H9 (cell line): ENCODE data around the gene MYO15A. TPM values are rescaled to one million over a fixed set of nuclear protein-coding genes. Genes with fewer than 3 reads are reported as not detected.

Source experiments
- DNase-seq: peaks from one replicate; pipeline ENCODE4 v3.0.0-alpha.2; 2017
- H2AFZ ChIP-seq: one replicate; pipeline ENCODE4 v1.6.1; 2013; ENCODE audit warnings: mild to moderate bottlenecking, low read length, control low read depth, moderate library complexity
- H2AK5ac ChIP-seq: 2 replicates; pipeline ENCODE4 v1.6.1; 2013; ENCODE audit warnings: low read length, control low read depth, mixed read lengths; ENCODE audit not compliant: insufficient read length
- H2BK120ac ChIP-seq: one replicate; pipeline ENCODE4 v1.6.1; 2013; ENCODE audit warnings: low read depth, mild to moderate bottlenecking, low read length, control low read depth, inconsistent platforms; ENCODE audit not compliant: poor library complexity, severe bottlenecking
- H2BK12ac ChIP-seq: 2 replicates; pipeline ENCODE4 v1.6.1; 2013; ENCODE audit warnings: low read length, control low read depth, mixed read lengths, low read depth; ENCODE audit not compliant: insufficient read length
- H2BK15ac ChIP-seq: 2 replicates; pipeline ENCODE4 v1.6.1; 2013; ENCODE audit warnings: low read depth, low read length, control low read depth
- H2BK20ac ChIP-seq: one replicate; pipeline ENCODE4 v1.6.1; 2013; ENCODE audit warnings: low read depth, mild to moderate bottlenecking, low read length, control low read depth, inconsistent platforms; ENCODE audit not compliant: poor library complexity, severe bottlenecking
- H2BK5ac ChIP-seq: 2 replicates; pipeline ENCODE4 v1.6.1; 2013; ENCODE audit warnings: low read length, control low read depth, mixed read lengths; ENCODE audit not compliant: insufficient read length
- H3K14ac ChIP-seq: 2 replicates; pipeline ENCODE4 v1.6.1; 2013; ENCODE audit warnings: low read length, control low read depth; ENCODE audit not compliant: insufficient read depth
- H3K18ac ChIP-seq: 2 replicates; pipeline ENCODE4 v1.6.1; 2013; ENCODE audit warnings: low read depth, mild to moderate bottlenecking, mixed read lengths, low read length, control low read depth; ENCODE audit not compliant: insufficient read length
- H3K23ac ChIP-seq: 2 replicates; pipeline ENCODE4 v1.6.1; 2013; ENCODE audit warnings: low read length, control low read depth, mixed read lengths, low read depth; ENCODE audit not compliant: insufficient read length
- H3K23me2 ChIP-seq: 2 replicates; pipeline ENCODE4 v1.6.1; 2013; ENCODE audit warnings: low read depth, mild to moderate bottlenecking, mixed read lengths, low read length, control low read depth; ENCODE audit not compliant: insufficient read length, poor library complexity, severe bottlenecking
- H3K27ac ChIP-seq: 2 replicates; pipeline ENCODE4 v1.5.1; 2013; ENCODE audit warnings: low read length, control low read depth, mixed read lengths, low read depth; ENCODE audit not compliant: insufficient read length
- H3K27me3 ChIP-seq: 2 replicates; pipeline ENCODE4 v1.6.1; 2013; ENCODE audit warnings: low read length, control low read depth, inconsistent platforms; ENCODE audit not compliant: insufficient read depth
- H3K4ac ChIP-seq: 2 replicates; pipeline ENCODE4 v1.6.1; 2013; ENCODE audit warnings: low read depth, mild to moderate bottlenecking, control low read depth, inconsistent platforms, low read length, moderate library complexity
- H3K4me1 ChIP-seq: 2 replicates; pipeline ENCODE4 v1.6.1; 2013; ENCODE audit warnings: low read length, control low read depth, inconsistent platforms; ENCODE audit not compliant: insufficient read depth
- H3K4me2 ChIP-seq: 2 replicates; pipeline ENCODE4 v1.6.1; 2013; ENCODE audit warnings: low read length, control low read depth, mixed read lengths; ENCODE audit not compliant: insufficient read length, insufficient read depth
- H3K56ac ChIP-seq: 2 replicates; pipeline ENCODE4 v1.6.1; 2013; ENCODE audit warnings: low read depth, mild to moderate bottlenecking, mixed read lengths, low read length, control low read depth; ENCODE audit not compliant: insufficient read length
- H3K79me1 ChIP-seq: 2 replicates; pipeline ENCODE4 v1.6.1; 2013; ENCODE audit warnings: low read depth, mild to moderate bottlenecking, moderate library complexity, low read length, control low read depth, inconsistent platforms; ENCODE audit not compliant: insufficient read depth, poor library complexity, severe bottlenecking
- H3K79me2 ChIP-seq: 2 replicates; pipeline ENCODE4 v1.6.1; 2013; ENCODE audit warnings: low read length, control low read depth, inconsistent platforms; ENCODE audit not compliant: insufficient read depth
- H3K9ac ChIP-seq: 2 replicates; pipeline ENCODE4 v1.6.1; 2013; ENCODE audit warnings: low read length, control low read depth, mixed read lengths; ENCODE audit not compliant: insufficient read length; ENCODE audit errors: extremely low read depth
- H3K9me3 ChIP-seq: one replicate; pipeline ENCODE4 v1.6.1; 2013; ENCODE audit warnings: low read depth, low read length, inconsistent platforms; ENCODE audit not compliant: control insufficient read depth
- H3T11ph ChIP-seq: one replicate; pipeline ENCODE4 v1.6.1; 2013; ENCODE audit warnings: mild to moderate bottlenecking, low read length, control low read depth, inconsistent platforms
- H4K20me1 ChIP-seq: one replicate; pipeline ENCODE4 v1.6.1; 2013; ENCODE audit not compliant: control insufficient read depth, insufficient read length, insufficient read depth
- H4K5ac ChIP-seq: 2 replicates; pipeline ENCODE4 v1.6.1; 2013; ENCODE audit warnings: low read depth, mild to moderate bottlenecking, mixed read lengths, low read length, control low read depth; ENCODE audit not compliant: insufficient read length
- H4K8ac ChIP-seq: replicated peaks from 2 replicates; pipeline ENCODE4 v1.6.1; 2013; ENCODE audit warnings: low read length, control low read depth, mixed read lengths, low read depth; ENCODE audit not compliant: insufficient read length
- H4K91ac ChIP-seq: 2 replicates; pipeline ENCODE4 v1.6.1; 2013; ENCODE audit warnings: low read depth, mild to moderate bottlenecking, moderate library complexity, mixed read lengths, low read length, control low read depth; ENCODE audit not compliant: insufficient read length
- H3K27ac Mint-ChIP-seq, 3 experiments: 2 replicates in 2 of 3; 3 replicates in 1 of 3; pipeline ENCODE4 v1.8.0; 2020 to 2021; ENCODE audit warnings: mixed read lengths in 3 of 3, mild to moderate bottlenecking in 1 of 3, moderate library complexity in 1 of 3
- H3K27me3 Mint-ChIP-seq: 2 replicates; pipeline ENCODE4 v1.8.0; 2021; ENCODE audit warnings: low read depth, mild to moderate bottlenecking, moderate library complexity, mixed read lengths
- H3K36me3 Mint-ChIP-seq, 3 experiments: 2 replicates in 2 of 3; 3 replicates in 1 of 3; pipeline ENCODE4 v1.8.0; 2020 to 2021; ENCODE audit warnings: low read depth in 3 of 3, mixed read lengths in 3 of 3; ENCODE audit not compliant: insufficient read depth in 1 of 3
- H3K4me1 Mint-ChIP-seq, 2 experiments: 2 replicates each; pipeline ENCODE4 v1.8.0; 2020; ENCODE audit warnings: mixed read lengths in 2 of 2
- H3K4me3 Mint-ChIP-seq, 2 experiments: 2 replicates in 1 of 2; 3 replicates in 1 of 2; pipeline ENCODE4 v1.8.0; 2020 to 2021; ENCODE audit warnings: mild to moderate bottlenecking in 2 of 2, mixed read lengths in 2 of 2, moderate library complexity in 1 of 2
- H3K9me3 Mint-ChIP-seq, 2 experiments: 2 replicates in 1 of 2; 3 replicates in 1 of 2; pipeline ENCODE4 v1.8.0; 2020; ENCODE audit warnings: mild to moderate bottlenecking in 2 of 2, mixed read lengths in 2 of 2, moderate library complexity in 1 of 2
- WGBS: extraction: QIAGEN DNeasy Blood & Tissue Kit; methylation state at CpG from one replicate; pipeline ENCODE4 v1.1.7; 2013; ENCODE audit warnings: missing lambda C conversion rate, low lambda C conversion rate, mixed read lengths; ENCODE audit not compliant: insufficient read length; ENCODE audit errors: extremely low coverage; 5-methylcytosine and 5-hydroxymethylcytosine counted together
- total RNA-seq: library from RNA; stranded (reverse); gene quantifications from 2 replicates; pipeline ENCODE4 v1.2.1, GENCODE V29; 2021
- TF ChIP-seq, protein P1 (sequence below): fragments of 200-600 bp; sonication (generic); conservative IDR thresholded peaks from 3 replicates; pipeline ENCODE4 v1.8.0; 2021; ENCODE audit warnings: antibody characterized with exemption, mild to moderate bottlenecking

Gene MYO15A
- total RNA-seq, 1 experiment from 2014 or later = 2.5 TPM

DNA sequence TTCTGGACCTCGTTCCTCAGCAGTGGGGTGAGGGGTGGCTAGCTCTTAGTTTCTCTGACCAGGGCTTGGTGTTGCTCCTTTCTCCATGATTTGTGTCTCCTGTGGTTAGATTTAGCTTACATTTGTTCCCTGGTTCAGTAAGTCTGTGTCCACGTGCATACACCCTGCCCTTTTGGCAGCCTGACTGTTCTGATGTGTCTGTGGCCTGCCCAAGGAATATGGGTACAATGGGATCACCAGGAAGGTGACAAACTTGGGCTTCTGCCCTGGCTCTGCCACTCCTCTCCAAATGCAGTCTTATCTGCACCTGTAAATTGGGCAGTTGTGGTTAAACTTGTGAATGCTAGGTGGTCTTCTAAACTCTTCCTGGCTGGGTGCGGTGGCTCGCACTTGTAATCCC is 92.6 kb downstream of the MYO15A start:
- peaks cover 8% of the 10 kb centered on the region for H3K79me1 ChIP-seq
- H3T11ph ChIP-seq = no peak overlapping the region
- no peak overlapping the region for H2BK5ac ChIP-seq
- Mint-ChIP-seq H3K9me3 (no peaks in the 10 kb centered on the region), H3K4me3 (no peak overlapping the region), H3K27me3 (no peaks in the 10 kb centered on the region), H3K36me3 (peaks cover 15 to 59% (median 36%) of the 10 kb centered on the region in 3 experiments), H3K27ac (peak overlapping the region in 2 of 3 experiments; percentile 44 to 62; a peak in 3 of 7 replicates), H3K4me1 (peaks cover 22 to 25% of the 10 kb centered on the region in 2 experiments)
- H2BK12ac ChIP-seq = no peak overlapping the region
- H2AFZ ChIP-seq = no peak overlapping the region
- no peak overlapping the region for H3K4me2 ChIP-seq
- H3K56ac ChIP-seq = no peak overlapping the region
- H3K4ac ChIP-seq = no peak overlapping the region
- H3K23ac ChIP-seq = no peak overlapping the region
- TF ChIP-seq, protein P1, sequence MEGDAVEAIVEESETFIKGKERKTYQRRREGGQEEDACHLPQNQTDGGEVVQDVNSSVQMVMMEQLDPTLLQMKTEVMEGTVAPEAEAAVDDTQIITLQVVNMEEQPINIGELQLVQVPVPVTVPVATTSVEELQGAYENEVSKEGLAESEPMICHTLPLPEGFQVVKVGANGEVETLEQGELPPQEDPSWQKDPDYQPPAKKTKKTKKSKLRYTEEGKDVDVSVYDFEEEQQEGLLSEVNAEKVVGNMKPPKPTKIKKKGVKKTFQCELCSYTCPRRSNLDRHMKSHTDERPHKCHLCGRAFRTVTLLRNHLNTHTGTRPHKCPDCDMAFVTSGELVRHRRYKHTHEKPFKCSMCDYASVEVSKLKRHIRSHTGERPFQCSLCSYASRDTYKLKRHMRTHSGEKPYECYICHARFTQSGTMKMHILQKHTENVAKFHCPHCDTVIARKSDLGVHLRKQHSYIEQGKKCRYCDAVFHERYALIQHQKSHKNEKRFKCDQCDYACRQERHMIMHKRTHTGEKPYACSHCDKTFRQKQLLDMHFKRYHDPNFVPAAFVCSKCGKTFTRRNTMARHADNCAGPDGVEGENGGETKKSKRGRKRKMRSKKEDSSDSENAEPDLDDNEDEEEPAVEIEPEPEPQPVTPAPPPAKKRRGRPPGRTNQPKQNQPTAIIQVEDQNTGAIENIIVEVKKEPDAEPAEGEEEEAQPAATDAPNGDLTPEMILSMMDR = no peak
- H2AK5ac ChIP-seq = no peak overlapping the region
- no peaks in the 10 kb centered on the region for H3K23me2 ChIP-seq
- peak overlapping the region; percentile 24 for H3K27ac ChIP-seq
- no peaks in the 10 kb centered on the region for H3K9me3 ChIP-seq
- no CpG with 5 or more reads among the region's 4 CpGs for WGBS
- no peaks in the 10 kb centered on the region for H4K20me1 ChIP-seq
- H4K8ac ChIP-seq = no peak overlapping the region
- H3K9ac ChIP-seq = peak overlapping the region; percentile 13
- no peak overlapping the region for H2BK20ac ChIP-seq
- no peak overlapping the region for H4K91ac ChIP-seq
- no peaks in the 10 kb centered on the region; the same call in 1 of the 2 replicates for H3K4me1 ChIP-seq
- no peak overlapping the region for H3K18ac ChIP-seq
- H3K27me3 ChIP-seq = no peaks in the 10 kb centered on the region
- no peak for DNase-seq
- peaks cover 5% of the 10 kb centered on the region; the same call in 1 of the 2 replicates for H3K79me2 ChIP-seq
- H4K5ac ChIP-seq = no peak overlapping the region
- H2BK120ac ChIP-seq = no peak overlapping the region
- no peak overlapping the region; the same call in 1 of the 2 replicates for H3K14ac ChIP-seq
- H2BK15ac ChIP-seq = no peak overlapping the region
